ENCODE results near the gene ANO4.
"Not testable (repeated sequence)": the region's sequence is repeated elsewhere in the genome, so short reads cannot be mapped to it uniquely, and the experiment has no call there.

ANO4 gene

DNA sequence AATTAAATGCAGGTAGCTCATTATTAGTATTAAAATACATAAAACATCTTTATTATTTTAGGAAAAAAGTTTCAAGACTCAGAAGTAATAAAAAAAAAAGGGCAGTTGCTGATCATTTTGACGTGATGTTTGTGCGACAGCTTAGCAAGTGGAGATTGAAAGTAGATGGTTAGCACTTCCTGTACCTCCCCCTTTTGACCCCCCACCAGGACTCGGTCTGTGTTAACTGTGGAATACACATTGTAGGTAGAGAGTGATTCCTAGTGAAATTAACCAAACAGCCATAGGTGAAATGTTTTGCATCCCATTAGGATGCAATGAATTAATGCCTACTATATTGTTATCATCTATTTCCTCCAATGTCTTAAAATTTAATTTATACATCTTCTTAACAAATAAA, 294.7 kb downstream of the ANO4 start:
- H3K36me3 ChIP-seq (ENCODE audit: control insufficient read depth in 1 of 2, insufficient read depth in 2 of 2, low read length in 2 of 2), result peaks cover 0 to 4% of the 10 kb centered on the region in 2 experiments
- no peak overlapping the region for H2BK120ac ChIP-seq (ENCODE audit: insufficient read depth, low read length, poor library complexity)
- no peak overlapping the region for H3K4me2 ChIP-seq (ENCODE audit: low read length)
- no peak overlapping the region for H3K18ac ChIP-seq (ENCODE audit: low read length)
- no CpG with 5 or more reads among the region's 3 CpGs for WGBS (ENCODE audit: extremely low coverage, insufficient coverage, insufficient read length)
- H3K4me1 ChIP-seq (ENCODE audit: control insufficient read depth in 1 of 2, insufficient read depth in 2 of 2, low read length in 2 of 2), result peaks cover 4% of the 10 kb centered on the region in 2 experiments
- no peaks in the 10 kb centered on the region for H3K9me3 ChIP-seq (ENCODE audit: insufficient read depth, low read depth, low read length)
- no peak overlapping the region for H3K23ac ChIP-seq (ENCODE audit: low read length)
- H3K4ac ChIP-seq (ENCODE audit: low read depth, low read length), result no peak overlapping the region
- no peak overlapping the region for H3K4me3 ChIP-seq (ENCODE audit: low read depth, low read length)
- H3K27me3 ChIP-seq (ENCODE audit: insufficient read depth, low read length), result no peaks in the 10 kb centered on the region
- no peak for DNase-seq
- no peak overlapping the region for H3K14ac ChIP-seq (ENCODE audit: low read length)
- H3K9ac ChIP-seq (ENCODE audit: low read length), result no peak overlapping the region
- no peak overlapping the region for H2AFZ ChIP-seq (ENCODE audit: insufficient read depth, low read length, poor library complexity)
- H3K79me2 ChIP-seq (ENCODE audit: control insufficient read depth, insufficient read depth, low read length, poor library complexity), result no peaks in the 10 kb centered on the region
- no peak overlapping the region for H3K27ac ChIP-seq (ENCODE audit: low read depth, low read length)
- no peak overlapping the region for H2AK5ac ChIP-seq (ENCODE audit: low read length)
- H4K12ac ChIP-seq (ENCODE audit: low read depth, low read length), result no peak overlapping the region
- no peak overlapping the region for H2BK5ac ChIP-seq (ENCODE audit: low read depth, low read length, poor library complexity)
- no peak overlapping the region for H2BK12ac ChIP-seq (ENCODE audit: low read length)
- H4K91ac ChIP-seq (ENCODE audit: low read depth, low read length), result no peak overlapping the region
- H4K8ac ChIP-seq (ENCODE audit: low read depth, low read length), result no peak overlapping the region
- no peaks in the 10 kb centered on the region for H3K79me1 ChIP-seq (ENCODE audit: low read length)

DNA sequence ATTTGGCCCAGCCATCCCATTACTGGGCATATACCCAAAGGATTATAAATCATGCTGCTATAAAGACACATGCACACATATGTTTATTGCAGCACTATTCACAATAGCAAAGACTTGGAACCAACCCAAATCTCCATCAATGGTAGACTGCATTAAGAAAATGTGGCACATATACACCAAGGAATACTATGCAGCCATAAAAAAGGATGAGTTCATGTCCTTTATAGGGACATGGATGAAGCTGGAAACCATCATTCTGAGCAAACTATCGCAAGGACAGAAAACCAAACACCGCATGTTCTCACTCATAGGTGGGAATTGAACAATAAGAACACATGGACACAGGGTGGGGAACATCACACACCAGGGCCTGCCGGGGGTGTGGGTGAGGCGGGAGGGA, 295.6 kb downstream of the ANO4 start:
- not testable (repeated sequence) for H3K36me3 ChIP-seq (ENCODE audit: control insufficient read depth in 1 of 2, insufficient read depth in 2 of 2, low read length in 2 of 2); H3K4me1 ChIP-seq (ENCODE audit: control insufficient read depth in 1 of 2, insufficient read depth in 2 of 2, low read length in 2 of 2); H2AFZ ChIP-seq (ENCODE audit: insufficient read depth, low read length, poor library complexity); H3K23ac ChIP-seq (ENCODE audit: low read length); H3K14ac ChIP-seq (ENCODE audit: low read length); H3K9ac ChIP-seq (ENCODE audit: low read length); H3K9me3 ChIP-seq (ENCODE audit: insufficient read depth, low read depth, low read length); H3K4me2 ChIP-seq (ENCODE audit: low read length); H4K12ac ChIP-seq (ENCODE audit: low read depth, low read length); H3K4ac ChIP-seq (ENCODE audit: low read depth, low read length); H3K79me1 ChIP-seq (ENCODE audit: low read length); H2AK5ac ChIP-seq (ENCODE audit: low read length); H3K27me3 ChIP-seq (ENCODE audit: insufficient read depth, low read length); H3K4me3 ChIP-seq (ENCODE audit: low read depth, low read length); DNase-seq; H3K79me2 ChIP-seq (ENCODE audit: control insufficient read depth, insufficient read depth, low read length, poor library complexity); H3K18ac ChIP-seq (ENCODE audit: low read length); H2BK120ac ChIP-seq (ENCODE audit: insufficient read depth, low read length, poor library complexity); H2BK5ac ChIP-seq (ENCODE audit: low read depth, low read length, poor library complexity); H3K27ac ChIP-seq (ENCODE audit: low read depth, low read length); H2BK12ac ChIP-seq (ENCODE audit: low read length); H4K91ac ChIP-seq (ENCODE audit: low read depth, low read length); H4K8ac ChIP-seq (ENCODE audit: low read depth, low read length)
- no CpG with 5 or more reads among the region's 4 CpGs for WGBS (ENCODE audit: extremely low coverage, insufficient coverage, insufficient read length)

DNA sequence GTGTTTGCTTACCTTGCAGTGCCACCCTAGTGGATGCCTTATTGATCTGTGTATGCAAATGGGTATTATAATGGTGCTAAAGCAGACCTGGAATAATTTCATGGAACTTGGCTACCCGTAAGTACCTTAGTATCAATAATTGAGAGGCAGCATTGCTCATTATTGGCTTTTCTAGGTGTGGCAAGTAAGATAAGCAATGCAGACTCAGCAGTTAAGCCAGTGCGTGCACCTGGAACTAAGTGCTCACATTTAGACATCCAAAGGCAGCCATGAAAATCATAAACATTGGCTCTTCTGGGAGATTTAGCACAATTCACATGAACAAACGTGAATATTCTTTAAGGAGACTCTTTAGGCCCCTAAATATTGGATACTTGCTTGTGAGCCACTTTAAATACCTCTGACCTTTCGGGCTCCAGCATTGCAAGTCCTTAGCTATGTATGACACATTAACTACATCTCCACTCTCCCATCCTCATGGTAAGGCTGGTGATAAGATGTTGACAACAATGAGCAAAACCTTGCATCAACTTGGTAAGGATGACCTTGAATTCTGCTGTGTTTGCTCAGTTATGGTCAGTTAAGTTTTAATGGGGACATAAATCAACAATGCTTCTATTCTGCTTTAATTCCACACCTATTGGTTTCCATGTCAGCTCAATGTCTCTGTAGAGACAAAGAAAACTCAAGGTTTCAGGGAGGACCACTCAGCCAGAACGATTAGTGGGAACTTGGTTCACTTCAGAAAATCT, 303.4 kb downstream of the ANO4 start:
- H3K4me1 ChIP-seq (ENCODE audit: control insufficient read depth in 1 of 2, insufficient read depth in 2 of 2, low read length in 2 of 2), result no peaks in the 10 kb centered on the region
- H3K79me1 ChIP-seq (ENCODE audit: low read length), result no peaks in the 10 kb centered on the region
- no peak overlapping the region for H4K91ac ChIP-seq (ENCODE audit: low read depth, low read length)

DNA sequence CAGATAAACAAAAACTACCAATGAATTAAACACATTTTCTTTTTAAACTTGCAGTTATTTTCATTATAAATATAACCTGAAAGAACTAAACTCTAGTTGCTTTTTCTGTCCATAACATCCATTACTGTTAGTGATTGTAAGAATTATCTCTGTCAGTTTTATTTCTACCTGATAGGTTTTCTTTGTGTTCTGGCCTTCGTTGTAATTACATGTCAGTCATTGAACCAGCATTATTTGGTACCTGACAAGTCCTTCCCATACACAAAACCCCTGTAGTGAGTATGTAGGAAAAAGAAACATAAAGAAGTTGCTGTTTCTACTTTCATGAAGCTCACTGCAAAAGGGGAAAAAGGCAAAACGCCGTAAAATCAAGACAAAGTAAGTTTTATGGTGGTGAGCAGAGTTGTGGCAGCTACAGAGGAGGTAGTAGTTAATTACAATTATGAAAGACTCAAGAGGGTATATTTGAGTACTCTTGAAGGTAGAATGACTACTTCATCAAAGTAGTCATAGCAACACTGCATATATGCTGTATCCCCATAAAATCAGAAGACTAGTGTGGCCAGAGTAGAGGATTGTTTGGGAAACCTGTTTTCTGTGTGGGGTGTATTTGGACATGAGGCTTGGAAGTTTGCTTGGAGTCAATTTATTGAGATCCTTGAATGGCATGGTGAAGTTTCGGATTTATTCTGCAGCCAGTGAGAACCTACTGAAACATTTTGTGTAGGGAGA, 312.6 kb downstream of the ANO4 start:
- Histone ChIP-seq H3K4me3 (ENCODE audit: low read depth, low read length) (no peak overlapping the region), H3K18ac (ENCODE audit: low read length) (no peak overlapping the region)
- WGBS (ENCODE audit: extremely low coverage, insufficient coverage, insufficient read length), result no CpG with 5 or more reads among the region's 4 CpGs

More for the DNA sequence above, 303.4 kb downstream of the ANO4 start:
- Histone ChIP-seq H3K18ac (ENCODE audit: low read length) (no peak overlapping the region), H3K4ac (ENCODE audit: low read depth, low read length) (no peak overlapping the region), H3K27ac (ENCODE audit: low read depth, low read length) (no peak overlapping the region), H3K36me3 (ENCODE audit: control insufficient read depth in 1 of 2, insufficient read depth in 2 of 2, low read length in 2 of 2) (peaks cover 0 to 2% of the 10 kb centered on the region in 2 experiments), H3K79me2 (ENCODE audit: control insufficient read depth, insufficient read depth, low read length, poor library complexity) (no peaks in the 10 kb centered on the region), H2AK5ac (ENCODE audit: low read length) (no peak overlapping the region), H2BK12ac (ENCODE audit: low read length) (no peak overlapping the region), H2BK120ac (ENCODE audit: insufficient read depth, low read length, poor library complexity) (no peak overlapping the region), H3K23ac (ENCODE audit: low read length) (no peak overlapping the region), H2AFZ (ENCODE audit: insufficient read depth, low read length, poor library complexity) (no peak overlapping the region), H3K27me3 (ENCODE audit: insufficient read depth, low read length) (no peaks in the 10 kb centered on the region), H4K12ac (ENCODE audit: low read depth, low read length) (no peak overlapping the region), H3K14ac (ENCODE audit: low read length) (no peak overlapping the region), H3K9ac (ENCODE audit: low read length) (no peak overlapping the region), H2BK5ac (ENCODE audit: low read depth, low read length, poor library complexity) (no peak overlapping the region), H3K4me2 (ENCODE audit: low read length) (no peak overlapping the region), H4K8ac (ENCODE audit: low read depth, low read length) (no peak overlapping the region), H3K9me3 (ENCODE audit: insufficient read depth, low read depth, low read length) (no peaks in the 10 kb centered on the region), H3K4me3 (ENCODE audit: low read depth, low read length) (no peak overlapping the region)
- no CpG with 5 or more reads among the region's 5 CpGs for WGBS (ENCODE audit: extremely low coverage, insufficient coverage, insufficient read length)
- DNase-seq, result no peak

More for the DNA sequence above, 312.6 kb downstream of the ANO4 start:
- Histone ChIP-seq H2AK5ac (ENCODE audit: low read length) (no peak overlapping the region), H3K9ac (ENCODE audit: low read length) (no peak overlapping the region), H2BK120ac (ENCODE audit: insufficient read depth, low read length, poor library complexity) (no peak overlapping the region), H3K4ac (ENCODE audit: low read depth, low read length) (no peak overlapping the region), H4K91ac (ENCODE audit: low read depth, low read length) (no peak overlapping the region), H3K79me1 (ENCODE audit: low read length) (no peaks in the 10 kb centered on the region), H2BK12ac (ENCODE audit: low read length) (no peak overlapping the region), H4K12ac (ENCODE audit: low read depth, low read length) (no peak overlapping the region), H2AFZ (ENCODE audit: insufficient read depth, low read length, poor library complexity) (no peak overlapping the region), H3K9me3 (ENCODE audit: insufficient read depth, low read depth, low read length) (no peaks in the 10 kb centered on the region), H3K4me2 (ENCODE audit: low read length) (no peak overlapping the region), H3K27ac (ENCODE audit: low read depth, low read length) (no peak overlapping the region), H3K14ac (ENCODE audit: low read length) (no peak overlapping the region), H4K8ac (ENCODE audit: low read depth, low read length) (no peak overlapping the region), H3K4me1 (ENCODE audit: control insufficient read depth in 1 of 2, insufficient read depth in 2 of 2, low read length in 2 of 2) (no peaks in the 10 kb centered on the region), H3K36me3 (ENCODE audit: control insufficient read depth in 1 of 2, insufficient read depth in 2 of 2, low read length in 2 of 2) (no peaks in the 10 kb centered on the region), H2BK5ac (ENCODE audit: low read depth, low read length, poor library complexity) (no peak overlapping the region), H3K79me2 (ENCODE audit: control insufficient read depth, insufficient read depth, low read length, poor library complexity) (no peaks in the 10 kb centered on the region), H3K27me3 (ENCODE audit: insufficient read depth, low read length) (no peaks in the 10 kb centered on the region), H3K23ac (ENCODE audit: low read length) (no peak overlapping the region)
- no peak for DNase-seq

All from trophoblast cell (in vitro differentiated cells and primary cell).